ENCODE results near the gene RGS19. TPM values are rescaled to one million over a fixed set of nuclear protein-coding genes. Genes with fewer than 3 reads are reported as not detected.
A peak's percentile ranks its signal among the peaks of the same experiment; 100 is the strongest.

Gene RGS19
- total and polyA plus RNA-seq, 2 donors from 2014 or later: 6.8 to 20.2 TPM

GRCh38 chr20:64045346-64046011 is 33.8 kb downstream of the RGS19 start:
- no peak for DNase-seq
- Histone ChIP-seq H3K27me3 (ENCODE audit: control insufficient read depth, insufficient read depth, low read length) (peaks cover 9% of the 10 kb centered on the region), H3K9me3 (ENCODE audit: control insufficient read depth in 2 of 3, insufficient read depth in 1 of 3, low read length in 3 of 3) (no peaks in the 10 kb centered on the region), H3K4me3 (ENCODE audit: low read length in 3 of 3) (peak overlapping the region in 1 of 3 donors; percentile 37), H3K36me3 (ENCODE audit: control insufficient read depth in 2 of 3, insufficient read depth in 3 of 3, low read length in 3 of 3) (no peaks in the 10 kb centered on the region), H3K27ac (ENCODE audit: low read depth in 2 of 2, low read length in 2 of 2) (peak overlapping the region in 1 of 2 donors; percentile 51), H3K9ac (ENCODE audit: low read length in 3 of 3) (no peak overlapping the region), H3K4me1 (ENCODE audit: control insufficient read depth in 2 of 3, insufficient read depth in 2 of 3, low read depth in 1 of 3, low read length in 3 of 3) (peaks cover 0 to 6% (median 0%) of the 10 kb centered on the region in 3 donors)
- no peak for TF ChIP-seq CTCF (IDR thresholded peaks at IDR 0.05; ENCODE audit: borderline replicate concordance, extremely low read depth, insufficient read depth)
- FAIRE-seq: no peak
- intact Hi-C loops (cut with DNase I): no loop called here

GRCh38 chr20:64044484-64045247 is 34.7 kb downstream of the RGS19 start:
- intact Hi-C loops (cut with DNase I): no loop called here
- no peak for TF ChIP-seq CTCF (IDR thresholded peaks at IDR 0.05; ENCODE audit: borderline replicate concordance, extremely low read depth, insufficient read depth)
- H3K36me3 ChIP-seq (ENCODE audit: control insufficient read depth in 2 of 3, insufficient read depth in 3 of 3, low read length in 3 of 3): no peaks in the 10 kb centered on the region
- no peak overlapping the region for H3K4me3 ChIP-seq (ENCODE audit: low read length in 3 of 3)
- FAIRE-seq (no peak), DNase-seq (no peak)
- H3K9ac ChIP-seq (ENCODE audit: low read length in 3 of 3): no peak overlapping the region
- H3K27ac ChIP-seq (ENCODE audit: low read depth in 2 of 2, low read length in 2 of 2): peak overlapping the region; percentile 37 to 51
- no peaks in the 10 kb centered on the region for H3K9me3 ChIP-seq (ENCODE audit: control insufficient read depth in 2 of 3, insufficient read depth in 1 of 3, low read length in 3 of 3)
- H3K27me3 ChIP-seq (ENCODE audit: control insufficient read depth, insufficient read depth, low read length): peaks cover 5% of the 10 kb centered on the region
- peaks cover 0 to 14% (median 0%) of the 10 kb centered on the region in 3 donors for H3K4me1 ChIP-seq (ENCODE audit: control insufficient read depth in 2 of 3, insufficient read depth in 2 of 3, low read depth in 1 of 3, low read length in 3 of 3)

GRCh38 chr20:64043768-64044167 is 35.5 kb downstream of the RGS19 start:
- intact Hi-C loops (cut with DNase I): no loop called here
- Histone ChIP-seq H3K27me3 (ENCODE audit: control insufficient read depth, insufficient read depth, low read length) (peaks cover 5% of the 10 kb centered on the region), H3K4me1 (ENCODE audit: control insufficient read depth in 2 of 3, insufficient read depth in 2 of 3, low read depth in 1 of 3, low read length in 3 of 3) (peaks cover 0 to 14% (median 0%) of the 10 kb centered on the region in 3 donors), H3K27ac (ENCODE audit: low read depth in 2 of 2, low read length in 2 of 2) (no peak overlapping the region), H3K36me3 (ENCODE audit: control insufficient read depth in 2 of 3, insufficient read depth in 3 of 3, low read length in 3 of 3) (no peaks in the 10 kb centered on the region), H3K9ac (ENCODE audit: low read length in 3 of 3) (no peak overlapping the region), H3K9me3 (ENCODE audit: control insufficient read depth in 2 of 3, insufficient read depth in 1 of 3, low read length in 3 of 3) (no peaks in the 10 kb centered on the region), H3K4me3 (ENCODE audit: low read length in 3 of 3) (no peak overlapping the region)
- no peak for TF ChIP-seq CTCF (IDR thresholded peaks at IDR 0.05; ENCODE audit: borderline replicate concordance, extremely low read depth, insufficient read depth)
- FAIRE-seq (no peak), DNase-seq (no peak)
